GM19328 (cell line): ENCODE measurements around the gene PSME1.

Experiments
- ATAC-seq: cut with Tn5 transposase; IDR thresholded peaks from one replicate; pipeline ENCODE4 v1.9.1; 2021; ENCODE audit warnings: mild to moderate bottlenecking, moderate library complexity; ENCODE audit not compliant: unreplicated experiment

PSME1 gene

DNA sequence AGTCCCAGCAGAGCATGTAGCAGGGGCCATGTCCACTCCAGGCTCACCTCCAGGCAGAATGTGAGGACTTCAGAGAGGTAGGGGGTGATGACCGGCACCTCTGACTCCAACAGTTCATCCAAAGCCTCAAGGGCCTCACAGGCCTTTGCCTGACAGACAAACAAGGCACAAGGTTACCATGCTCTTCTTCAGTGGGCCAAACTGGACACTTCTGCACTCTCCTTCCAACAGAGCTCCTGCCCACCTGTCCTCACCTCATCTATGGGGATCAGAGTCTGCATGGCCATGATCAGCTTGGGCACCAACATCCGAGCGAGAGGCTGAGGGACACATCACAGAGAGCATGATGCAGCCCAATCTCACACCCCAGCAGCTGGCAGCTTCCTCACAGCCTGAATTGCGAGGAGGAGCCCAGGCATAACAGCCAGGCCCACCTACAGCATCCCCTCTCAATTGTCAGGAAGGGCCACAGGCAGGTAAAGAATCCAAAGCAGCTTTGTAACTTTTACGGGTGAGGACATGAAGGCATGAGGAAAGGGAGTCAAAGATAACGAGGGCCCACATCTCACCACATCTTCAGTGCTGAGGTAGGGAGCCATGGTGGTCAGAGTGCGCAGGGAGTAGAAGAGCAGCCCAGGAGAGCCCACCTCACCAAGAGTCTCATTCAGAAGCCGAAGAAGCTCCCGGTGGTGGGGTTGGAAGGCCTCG lies 51.0 kb downstream of the PSME1 start:
- ATAC-seq: no peak

GRCh38 chr14:24187539-24187915 lies 51.5 kb downstream of the PSME1 start:
- no peak for ATAC-seq
